Skeletal muscle tissue (tissue), 4 donors: ENCODE results near the gene SRCIN1. TPM values are rescaled to one million over a fixed set of nuclear protein-coding genes. Genes with fewer than 3 reads are reported as not detected.

Source experiments
- H3K27ac ChIP-seq: one replicate; pipeline ENCODE4 v1.7.0; 2013; ENCODE audit warnings: mild to moderate bottlenecking, low read depth, low read length, inconsistent platforms
- H3K27me3 ChIP-seq, 3 donors: one replicate each; pipeline ENCODE4 v1.7.0; 2013; ENCODE audit warnings: low read length in 3 of 3; ENCODE audit not compliant: control insufficient read depth in 3 of 3, insufficient read depth in 3 of 3
- H3K36me3 ChIP-seq, 3 donors: one replicate each; pipeline ENCODE4 v1.7.0; 2013; ENCODE audit warnings: low read length in 3 of 3; ENCODE audit not compliant: control insufficient read depth in 3 of 3, insufficient read depth in 3 of 3
- H3K4me1 ChIP-seq, 3 donors: one replicate each; pipeline ENCODE4 v1.7.0; 2013; ENCODE audit warnings: low read length in 3 of 3, mild to moderate bottlenecking in 3 of 3; ENCODE audit not compliant: control insufficient read depth in 3 of 3, insufficient read depth in 3 of 3
- H3K4me3 ChIP-seq, 3 donors: one replicate each; pipeline ENCODE4 v1.7.0; 2013; ENCODE audit warnings: low read length in 3 of 3
- H3K9ac ChIP-seq, 3 donors: one replicate each; pipeline ENCODE4 v1.7.0; 2013; ENCODE audit warnings: low read length in 3 of 3, mild to moderate bottlenecking in 3 of 3, moderate library complexity in 2 of 3, low read depth in 1 of 3
- H3K9me3 ChIP-seq, 3 donors: one replicate each; pipeline ENCODE4 v1.7.0; 2013; ENCODE audit warnings: low read length in 3 of 3; ENCODE audit not compliant: control insufficient read depth in 3 of 3
- total RNA-seq: library from RNA; depleted of rRNA; stranded (reverse); fragments of >200 nt; gene quantifications from one replicate; pipeline ENCODE4 v1.2.3, GENCODE V29; 2014
- donor health status: Osteomylitis.

Gene SRCIN1
- total RNA-seq, 1 donor from 2014 or later, result 0.52 TPM

DNA sequence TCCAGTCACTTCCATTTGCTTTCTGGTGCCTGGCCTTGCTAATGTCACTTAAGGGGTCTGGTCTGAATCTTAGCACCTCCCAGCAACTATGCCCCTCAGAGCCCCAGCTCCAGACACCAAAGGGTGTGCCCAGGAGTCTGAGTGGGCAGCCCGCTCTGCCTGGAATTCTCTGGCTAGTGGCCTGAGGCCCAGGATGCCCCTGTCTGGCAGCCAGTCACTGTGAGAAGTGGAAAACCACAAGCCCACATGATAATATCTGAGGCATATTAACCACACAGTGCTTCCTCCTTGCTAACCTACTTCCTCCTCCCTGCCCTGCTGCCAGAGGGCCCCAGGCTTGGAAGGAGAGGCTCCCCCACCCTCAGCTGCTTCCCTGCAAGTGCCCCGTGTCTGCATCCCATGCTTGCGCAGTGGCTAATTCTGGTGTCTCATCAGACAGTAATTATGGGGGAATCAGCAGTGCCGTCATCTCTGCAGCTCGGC lies 14.0 kb downstream of the SRCIN1 start:
- no peak overlapping the region for H3K4me3 ChIP-seq
- no peak overlapping the region for H3K27ac ChIP-seq
- H3K36me3 ChIP-seq, result no peaks in the 10 kb centered on the region
- peaks cover 58 to 79% (median 70%) of the 10 kb centered on the region in 3 donors for H3K27me3 ChIP-seq
- peaks cover 0 to 14% (median 2%) of the 10 kb centered on the region in 3 donors for H3K4me1 ChIP-seq
- no peaks in the 10 kb centered on the region for H3K9me3 ChIP-seq
- peak overlapping the region in 1 of 3 donors; percentile 25 for H3K9ac ChIP-seq

DNA sequence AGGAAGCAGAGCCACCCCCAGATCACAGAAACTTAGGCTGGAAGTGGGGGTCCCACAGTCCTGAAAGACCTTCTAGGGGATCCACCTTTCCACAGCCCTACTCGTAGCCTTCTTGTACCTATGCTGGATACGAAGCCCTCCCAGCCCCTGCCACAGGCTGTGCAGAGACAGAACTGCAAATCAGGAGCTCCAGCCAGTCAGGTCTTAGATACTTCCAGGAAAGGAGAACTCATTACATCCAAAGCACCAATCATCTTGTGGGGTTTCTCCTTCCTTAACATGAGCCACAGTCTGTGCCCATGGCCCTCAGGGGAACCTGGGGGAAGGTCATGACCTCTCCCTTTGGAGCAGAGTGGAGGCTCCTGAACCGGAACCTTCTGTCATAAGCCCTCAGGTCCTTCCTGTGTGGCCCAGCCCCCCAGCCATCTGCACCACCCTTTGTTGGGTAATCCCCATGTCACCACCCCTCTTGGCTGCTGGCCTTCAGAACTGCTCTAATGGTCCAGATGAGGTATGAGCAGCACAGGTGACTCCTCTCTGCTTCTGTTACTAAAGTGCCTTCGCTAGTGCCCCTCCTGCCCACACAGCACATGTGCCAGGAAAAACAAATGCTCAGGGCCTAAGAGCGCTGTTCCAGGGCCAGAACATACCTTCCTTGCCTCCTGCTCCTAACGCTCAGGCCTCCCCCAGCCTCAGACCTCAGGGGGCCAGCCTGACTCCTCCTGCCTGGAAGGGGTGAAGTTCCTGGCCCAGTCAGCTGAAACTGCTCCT lies 14.6 kb downstream of the SRCIN1 start:
- no peak overlapping the region for H3K4me3 ChIP-seq
- no peaks in the 10 kb centered on the region for H3K36me3 ChIP-seq
- H3K9ac ChIP-seq, result no peak overlapping the region
- no peaks in the 10 kb centered on the region for H3K9me3 ChIP-seq
- no peak overlapping the region for H3K27ac ChIP-seq
- peaks cover 0 to 14% (median 2%) of the 10 kb centered on the region in 3 donors for H3K4me1 ChIP-seq
- peaks cover 58 to 73% (median 68%) of the 10 kb centered on the region in 3 donors for H3K27me3 ChIP-seq

DNA sequence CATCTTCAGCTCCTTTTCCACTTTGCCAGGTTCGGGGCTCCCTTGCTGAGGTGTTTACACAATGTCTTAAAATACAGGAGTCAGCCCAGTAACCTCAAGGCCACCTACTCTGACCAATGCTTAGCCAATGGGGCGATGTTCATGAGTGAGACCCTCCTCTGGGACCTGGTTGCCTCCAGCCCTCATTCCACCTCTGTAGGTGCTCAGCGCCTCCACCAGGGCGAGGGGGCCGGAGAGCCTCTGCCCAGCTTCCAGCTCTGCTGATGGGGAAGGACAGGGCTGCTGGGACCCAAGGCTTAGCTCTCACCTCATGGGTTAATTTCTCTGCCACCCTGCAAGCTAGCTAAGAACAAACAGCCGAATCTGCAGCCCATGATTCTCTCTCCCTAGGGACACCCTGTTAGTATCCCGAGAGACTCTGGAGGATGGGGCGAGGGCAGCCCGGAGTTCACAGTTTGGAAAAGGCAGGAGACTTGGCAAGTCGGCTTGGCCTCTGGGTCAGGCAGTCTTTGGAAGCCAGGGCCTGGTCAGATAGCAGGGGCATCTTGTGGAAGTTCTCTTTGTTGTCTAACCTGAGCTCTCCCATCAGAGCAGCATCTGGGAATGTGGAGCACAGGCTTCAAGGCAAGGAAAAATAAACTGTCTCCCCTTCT lies 16.2 kb downstream of the SRCIN1 start:
- no peak overlapping the region for H3K27ac ChIP-seq
- no peaks in the 10 kb centered on the region for H3K9me3 ChIP-seq
- H3K27me3 ChIP-seq, result peaks cover 56 to 69% (median 69%) of the 10 kb centered on the region in 3 donors
- H3K36me3 ChIP-seq, result no peaks in the 10 kb centered on the region
- H3K4me3 ChIP-seq, result no peak overlapping the region
- peaks cover 0 to 14% (median 2%) of the 10 kb centered on the region in 3 donors for H3K4me1 ChIP-seq
- H3K9ac ChIP-seq, result no peak overlapping the region

DNA sequence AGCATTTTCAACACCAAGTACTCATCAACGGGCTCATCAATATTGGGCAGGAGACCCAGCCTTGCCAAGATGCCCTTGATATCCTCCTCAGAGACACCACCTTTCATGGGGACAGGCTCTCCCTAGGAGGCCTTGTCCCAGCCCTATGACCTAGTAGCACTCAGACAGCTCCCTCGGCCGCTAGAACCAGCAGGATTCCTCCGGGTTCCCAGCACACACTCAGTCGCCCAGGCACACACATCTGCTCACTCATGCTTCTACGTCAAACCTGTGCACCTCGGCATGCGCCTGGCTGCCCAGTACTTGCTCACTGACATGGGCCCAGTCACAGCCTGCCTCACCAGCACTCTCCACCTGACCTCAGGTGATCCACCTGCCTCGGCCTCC lies 17.0 kb downstream of the SRCIN1 start:
- no peak overlapping the region for H3K4me3 ChIP-seq
- peaks cover 0 to 14% (median 3%) of the 10 kb centered on the region in 3 donors for H3K4me1 ChIP-seq
- H3K9me3 ChIP-seq, result no peaks in the 10 kb centered on the region
- no peaks in the 10 kb centered on the region for H3K36me3 ChIP-seq
- H3K9ac ChIP-seq, result no peak overlapping the region
- H3K27me3 ChIP-seq, result peaks cover 48 to 67% (median 66%) of the 10 kb centered on the region in 3 donors
- no peak overlapping the region for H3K27ac ChIP-seq

DNA sequence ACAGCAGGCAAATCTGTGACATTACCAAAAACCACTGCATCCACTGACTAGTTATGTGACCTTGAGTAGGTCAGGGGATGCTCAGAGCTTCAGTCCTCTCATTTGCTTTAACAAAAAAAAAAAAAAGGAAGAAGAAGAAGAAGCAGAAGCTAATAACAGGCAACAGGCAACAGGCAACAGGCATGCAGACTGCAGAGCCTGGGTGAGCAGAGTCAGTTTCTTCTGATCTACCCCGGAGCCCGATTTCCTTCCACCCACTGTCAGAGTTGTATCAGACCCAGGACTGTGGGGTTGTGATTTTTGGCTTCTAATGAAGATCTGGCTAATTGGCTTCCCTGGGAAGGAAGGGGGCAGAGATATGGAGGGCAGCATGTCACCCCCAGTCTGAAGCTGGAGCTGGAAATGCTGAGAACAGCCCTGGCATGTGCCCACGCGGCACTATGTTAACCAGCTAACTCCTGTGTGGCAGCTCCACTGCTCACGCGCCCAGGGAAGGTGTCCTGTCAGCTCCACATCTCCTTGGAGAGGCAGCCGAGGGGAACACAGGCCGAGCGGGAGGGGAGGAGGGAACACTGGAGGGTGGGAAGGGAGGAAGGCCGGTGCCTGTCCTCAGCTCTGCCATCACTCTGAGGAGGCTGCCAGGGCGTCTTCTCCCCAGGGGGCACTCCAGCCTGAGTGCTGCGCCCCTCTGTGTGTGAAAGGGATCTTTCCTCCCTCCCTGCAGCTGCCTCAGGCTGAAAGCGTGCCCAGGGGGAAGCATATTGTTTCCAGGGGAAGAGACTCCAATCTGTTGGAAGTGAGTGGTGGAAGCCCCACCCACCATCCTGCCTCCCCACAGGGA lies 17.6 kb downstream of the SRCIN1 start:
- Histone ChIP-seq H3K36me3 (no peaks in the 10 kb centered on the region), H3K27ac (no peak overlapping the region), H3K9ac (no peak overlapping the region), H3K4me3 (no peak overlapping the region), H3K9me3 (no peaks in the 10 kb centered on the region), H3K27me3 (peaks cover 42 to 61% (median 61%) of the 10 kb centered on the region in 3 donors), H3K4me1 (peaks cover 0 to 14% (median 3%) of the 10 kb centered on the region in 3 donors)

DNA sequence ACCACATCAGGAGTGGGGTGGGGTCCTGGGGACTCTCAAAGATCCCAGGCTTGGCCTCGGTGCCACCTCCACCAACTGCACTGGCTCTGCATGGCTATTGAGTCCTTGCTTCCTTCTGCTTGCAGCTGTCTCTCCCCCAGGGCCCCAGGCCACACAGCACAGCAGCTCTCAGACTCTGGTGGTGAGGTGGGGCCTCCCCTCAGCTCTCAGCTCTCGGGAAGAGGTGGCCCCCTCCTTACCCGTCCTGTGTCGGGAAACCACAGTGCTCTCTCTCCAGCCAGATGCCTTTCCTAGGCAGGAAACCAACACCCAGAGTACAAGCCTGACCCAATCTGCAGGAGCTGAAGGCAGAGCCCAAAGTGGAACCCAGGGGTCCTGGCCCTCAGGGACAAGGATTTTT lies 18.5 kb downstream of the SRCIN1 start:
- Histone ChIP-seq H3K4me1 (peaks cover 0 to 12% (median 3%) of the 10 kb centered on the region in 3 donors), H3K27ac (no peak overlapping the region), H3K9me3 (no peaks in the 10 kb centered on the region), H3K36me3 (no peaks in the 10 kb centered on the region), H3K4me3 (no peak overlapping the region), H3K9ac (no peak overlapping the region), H3K27me3 (peaks cover 33 to 54% (median 52%) of the 10 kb centered on the region in 3 donors)

DNA sequence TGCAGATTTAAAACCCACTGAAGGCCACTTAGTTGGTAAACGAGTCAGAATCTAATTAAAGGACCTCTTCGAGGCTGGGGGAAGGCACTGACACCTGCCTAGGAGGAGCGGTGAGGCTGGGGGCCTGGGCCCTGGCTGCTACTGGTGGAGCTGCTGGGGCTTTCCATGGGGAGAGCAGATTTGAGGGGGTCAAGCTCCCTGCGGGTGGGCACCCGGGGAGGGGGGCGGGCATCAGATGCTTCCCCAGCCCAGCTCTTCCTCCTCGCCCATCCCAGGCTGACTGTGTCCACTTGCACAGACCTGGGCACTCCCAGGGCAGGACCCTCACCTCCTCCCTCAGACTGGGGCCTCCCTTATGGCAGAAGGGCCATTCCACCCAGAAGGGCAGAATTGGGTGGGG lies 19.0 kb downstream of the SRCIN1 start:
- Histone ChIP-seq H3K4me1 (peaks cover 0 to 8% (median 3%) of the 10 kb centered on the region in 3 donors), H3K27me3 (peaks cover 30 to 54% (median 49%) of the 10 kb centered on the region in 3 donors)

DNA sequence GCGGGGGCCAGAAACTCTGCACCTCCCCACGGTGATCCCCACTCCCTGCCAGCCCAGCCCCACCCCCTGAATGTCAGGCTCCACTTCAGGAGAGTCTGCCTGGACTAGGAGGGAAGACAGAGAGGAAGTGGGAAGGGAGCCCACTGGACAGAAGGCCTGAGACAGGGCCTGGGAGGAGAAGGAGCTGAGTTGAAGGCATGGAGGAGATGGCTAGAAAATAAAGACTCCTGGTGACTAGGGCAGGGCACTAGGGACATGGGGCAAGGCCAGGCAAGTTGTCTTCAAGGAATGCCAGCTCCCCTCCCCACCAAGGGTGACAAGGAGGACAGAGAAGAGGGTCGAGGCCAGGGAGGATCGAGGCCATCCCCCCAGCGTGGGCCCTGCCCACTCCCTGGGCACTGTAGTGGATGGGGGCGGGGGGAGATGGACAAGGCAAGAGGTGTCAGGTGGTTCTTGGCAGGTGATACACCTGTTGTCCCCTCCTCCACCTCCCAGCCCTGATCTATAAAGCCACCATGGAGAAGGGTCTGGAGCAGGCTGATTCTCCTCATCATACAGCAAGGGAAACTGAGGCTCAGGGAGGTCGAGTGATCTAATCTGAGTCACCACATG lies 19.7 kb downstream of the SRCIN1 start:
- H3K4me1 ChIP-seq, result peaks cover 0 to 2% (median under 1%) of the 10 kb centered on the region in 3 donors
- H3K9ac ChIP-seq, result no peak overlapping the region
- H3K9me3 ChIP-seq, result no peaks in the 10 kb centered on the region
- no peaks in the 10 kb centered on the region for H3K36me3 ChIP-seq
- no peak overlapping the region for H3K4me3 ChIP-seq
- no peak overlapping the region for H3K27ac ChIP-seq
- peaks cover 30 to 49% (median 49%) of the 10 kb centered on the region in 3 donors for H3K27me3 ChIP-seq

More for the DNA sequence above, 19.0 kb downstream of the SRCIN1 start:
- no peaks in the 10 kb centered on the region for H3K9me3 ChIP-seq
- H3K36me3 ChIP-seq, result no peaks in the 10 kb centered on the region
- no peak overlapping the region for H3K27ac ChIP-seq
- H3K9ac ChIP-seq, result no peak overlapping the region
- H3K4me3 ChIP-seq, result no peak overlapping the region
